Activated CD4-positive, alpha-beta T cell treated with anti-CD3 and anti-CD28 coated beads, Interleukin-2, amount 50 U/mL, for 4 hours (primary cell): Measurements from ENCODE around the gene SDF4.

Experiments
- DNase-seq, 2 experiments: peaks; one replicate each; pipeline ENCODE4 v3.0.0-alpha.2; 2020

The SDF4 gene

DNA sequence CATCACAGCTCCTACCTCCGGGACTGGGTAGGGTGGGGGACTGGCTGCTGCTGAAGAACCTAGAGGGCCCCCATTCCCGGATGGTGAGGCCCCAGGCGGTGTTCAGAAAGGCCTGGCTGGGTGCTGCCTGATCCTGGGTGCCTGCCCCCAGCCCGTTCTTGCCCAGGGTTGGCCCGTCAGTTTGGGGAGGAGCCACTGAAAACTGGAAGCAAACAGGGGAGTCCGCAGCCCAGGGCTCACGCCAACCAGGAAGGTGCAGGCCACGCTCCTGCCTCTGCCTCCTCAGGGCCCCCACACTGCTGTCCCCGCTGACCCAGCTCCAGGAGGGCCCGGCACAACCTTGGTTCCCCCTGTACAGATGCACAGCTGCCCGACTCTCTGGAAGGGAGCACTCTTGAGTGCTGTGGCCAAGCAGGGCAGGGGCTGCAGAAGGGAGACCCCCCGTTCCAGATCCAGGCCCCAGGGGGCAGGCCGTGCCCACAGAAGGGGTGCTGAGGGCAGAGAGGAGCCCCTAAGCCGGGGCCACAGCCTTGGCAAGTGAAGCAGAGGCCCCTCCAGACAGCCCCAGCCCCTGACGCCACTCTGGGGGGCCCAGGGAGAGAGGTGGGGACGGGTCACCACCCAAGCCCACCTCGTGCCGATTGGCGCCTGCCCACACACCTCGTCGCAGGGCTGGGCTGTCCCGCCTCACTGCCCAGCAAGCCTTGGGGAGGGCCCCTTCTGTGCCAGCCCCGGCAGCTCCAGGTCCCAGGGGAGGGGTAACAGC lies 9.2 kb upstream of the SDF4 start:
- no peak for DNase-seq

- DNase-seq = no peak
These were observed 8.5 kb upstream of the SDF4 start for GRCh38 chr1:1240348-1240732.

GRCh38 chr1:1239614-1240347 lies 8.0 kb upstream of the SDF4 start:
- no peak for DNase-seq

- DNase-seq = no peak
These were observed 7.4 kb upstream of the SDF4 start for GRCh38 chr1:1239227-1239613.

DNA sequence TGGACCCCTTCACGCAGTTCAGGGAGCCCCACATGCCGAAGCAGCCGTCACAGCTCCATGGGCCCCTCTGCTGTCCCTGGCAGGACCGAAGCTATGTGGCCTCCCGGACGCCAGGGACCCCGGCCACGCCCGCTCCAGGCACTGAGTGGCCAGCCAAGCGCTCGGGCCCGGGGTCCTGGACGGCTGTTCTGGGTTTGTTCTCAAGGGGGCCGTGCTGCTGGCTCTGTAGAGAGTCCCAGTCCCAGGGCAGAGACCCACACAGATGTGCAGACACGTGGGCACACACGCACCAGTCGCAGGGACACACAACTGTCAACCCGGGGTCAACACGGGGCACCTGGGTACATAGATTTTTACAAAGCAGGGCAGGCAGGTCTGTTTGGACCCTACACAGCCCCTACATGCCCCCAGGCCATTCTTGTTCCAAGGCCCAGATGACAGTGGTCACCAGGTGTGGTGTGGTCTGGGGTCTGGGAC lies 6.9 kb upstream of the SDF4 start:
- DNase-seq = no peak

DNA sequence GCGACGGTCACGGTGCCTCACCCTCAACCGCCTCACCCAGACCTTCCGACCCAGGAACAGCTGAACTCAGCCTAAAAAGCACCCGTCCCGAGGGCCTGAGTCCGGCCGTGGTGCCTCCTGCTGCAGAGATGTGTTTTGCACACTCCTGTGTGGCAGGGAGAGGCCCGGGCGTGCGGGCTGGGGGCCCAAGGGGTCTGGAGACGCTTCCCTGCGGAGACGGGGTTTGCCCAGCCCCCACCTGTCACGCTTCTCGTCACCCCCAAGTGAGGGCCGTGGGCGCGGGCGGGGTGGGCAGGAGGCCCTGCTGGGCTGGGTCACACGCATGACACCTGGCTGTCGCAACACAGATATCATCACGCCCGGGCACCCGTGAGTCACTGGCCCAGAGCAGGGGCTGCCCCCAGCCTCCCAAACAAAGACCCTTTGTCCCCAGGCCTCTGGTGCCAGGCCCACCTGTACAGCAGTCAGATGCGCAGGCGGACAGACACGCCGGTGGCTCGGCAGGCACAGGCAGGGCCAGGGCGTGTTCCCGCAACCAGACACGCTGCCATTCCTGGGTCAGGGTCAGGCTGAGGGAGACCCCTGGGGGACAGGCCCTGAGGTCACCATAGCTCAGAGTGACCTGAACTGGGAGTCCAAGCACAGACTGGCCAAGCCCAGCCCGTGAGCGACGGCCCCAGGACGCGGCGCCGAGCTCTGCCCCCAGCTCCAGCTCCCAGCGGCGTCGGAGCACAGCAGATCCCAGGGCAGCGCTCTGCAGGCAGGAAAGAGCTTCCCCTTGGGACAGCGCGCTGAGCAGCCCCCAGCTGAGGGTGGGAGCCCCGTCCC lies 6.3 kb upstream of the SDF4 start:
- DNase-seq = no peak

DNA sequence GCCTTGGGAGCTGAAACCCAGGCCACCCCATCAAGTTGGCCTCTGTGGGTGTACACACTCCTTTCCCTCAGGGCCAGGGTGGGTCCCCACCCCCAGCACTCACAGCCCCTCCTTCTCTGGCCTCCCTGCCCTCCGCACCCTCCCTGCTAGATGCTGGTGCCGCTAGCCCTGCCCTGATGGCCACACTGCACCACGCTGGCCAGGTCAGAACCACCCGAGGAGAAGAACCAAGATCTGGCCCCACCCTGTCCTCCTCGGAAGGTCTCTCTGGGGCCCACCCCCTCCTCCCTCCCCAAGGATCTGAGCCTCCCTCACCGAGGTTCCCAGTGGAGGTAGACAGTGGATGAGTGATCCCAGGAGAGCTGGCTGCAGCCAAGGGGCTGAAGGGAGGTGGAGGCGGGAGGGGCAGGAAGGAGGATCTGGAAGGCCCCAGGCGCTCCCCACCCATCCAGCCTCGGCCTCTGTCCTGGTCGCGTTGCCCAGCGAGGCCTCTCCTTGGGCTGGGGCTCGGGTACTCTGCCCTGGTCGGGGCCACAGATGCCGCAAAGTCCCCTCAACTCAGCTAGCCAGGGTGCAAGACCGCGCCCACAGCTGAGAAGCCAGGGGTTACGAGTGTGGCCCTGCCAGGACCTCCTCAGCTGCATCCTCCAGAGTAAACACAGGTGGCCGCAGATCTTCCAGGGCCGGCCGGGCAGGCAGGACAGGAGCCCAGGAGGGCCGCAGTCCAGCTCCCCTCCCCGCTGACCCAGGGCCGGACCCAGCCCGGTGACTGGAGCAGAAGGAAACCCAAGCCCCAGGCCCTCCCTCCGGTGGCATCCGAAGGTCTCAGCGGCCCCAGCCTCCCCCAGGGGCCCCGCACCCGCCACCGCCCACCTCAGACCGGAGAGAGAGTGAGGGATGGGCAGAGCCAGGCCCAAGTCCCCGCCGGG lies 5.4 kb upstream of the SDF4 start:
- DNase-seq = no peak

- DNase-seq = no peak
These were observed 4.5 kb upstream of the SDF4 start for GRCh38 chr1:1236176-1236763.

GRCh38 chr1:1235016-1235744 lies 3.4 kb upstream of the SDF4 start:
- DNase-seq = no peak

DNA sequence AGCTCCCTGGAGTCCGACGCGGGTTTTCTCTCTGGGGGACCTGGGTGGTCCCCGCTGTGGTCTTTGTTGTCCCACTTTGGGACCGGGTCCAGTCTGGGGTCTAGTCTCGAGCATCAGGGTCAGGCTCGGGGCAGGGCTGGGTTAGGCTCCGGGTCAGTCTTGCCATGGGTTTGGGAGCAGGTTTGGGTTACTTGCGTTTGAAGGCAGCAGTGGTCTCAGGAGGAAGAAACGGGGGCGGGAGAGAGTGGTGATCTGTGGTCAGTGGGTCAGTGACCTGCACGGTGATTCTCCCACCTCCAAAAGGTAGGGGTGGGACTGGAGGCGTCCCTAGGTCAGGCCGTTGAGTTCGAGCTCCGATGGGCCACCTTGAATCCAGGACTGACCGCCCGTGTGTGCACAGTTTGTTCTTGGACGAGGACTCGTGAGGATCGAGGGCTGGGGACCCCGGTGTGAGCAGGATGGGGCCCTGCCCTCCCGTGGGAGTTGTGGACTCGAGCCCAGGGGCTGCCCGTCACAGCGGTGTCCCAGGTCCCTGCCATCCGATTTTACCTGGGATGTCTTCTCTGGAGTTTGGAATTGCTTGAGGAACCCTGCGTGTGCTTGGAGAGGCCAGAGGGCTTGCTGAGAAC lies 2.5 kb upstream of the SDF4 start:
- no peak for DNase-seq

GRCh38 chr1:1233567-1233892 lies 1.7 kb upstream of the SDF4 start:
- DNase-seq = no peak

DNA sequence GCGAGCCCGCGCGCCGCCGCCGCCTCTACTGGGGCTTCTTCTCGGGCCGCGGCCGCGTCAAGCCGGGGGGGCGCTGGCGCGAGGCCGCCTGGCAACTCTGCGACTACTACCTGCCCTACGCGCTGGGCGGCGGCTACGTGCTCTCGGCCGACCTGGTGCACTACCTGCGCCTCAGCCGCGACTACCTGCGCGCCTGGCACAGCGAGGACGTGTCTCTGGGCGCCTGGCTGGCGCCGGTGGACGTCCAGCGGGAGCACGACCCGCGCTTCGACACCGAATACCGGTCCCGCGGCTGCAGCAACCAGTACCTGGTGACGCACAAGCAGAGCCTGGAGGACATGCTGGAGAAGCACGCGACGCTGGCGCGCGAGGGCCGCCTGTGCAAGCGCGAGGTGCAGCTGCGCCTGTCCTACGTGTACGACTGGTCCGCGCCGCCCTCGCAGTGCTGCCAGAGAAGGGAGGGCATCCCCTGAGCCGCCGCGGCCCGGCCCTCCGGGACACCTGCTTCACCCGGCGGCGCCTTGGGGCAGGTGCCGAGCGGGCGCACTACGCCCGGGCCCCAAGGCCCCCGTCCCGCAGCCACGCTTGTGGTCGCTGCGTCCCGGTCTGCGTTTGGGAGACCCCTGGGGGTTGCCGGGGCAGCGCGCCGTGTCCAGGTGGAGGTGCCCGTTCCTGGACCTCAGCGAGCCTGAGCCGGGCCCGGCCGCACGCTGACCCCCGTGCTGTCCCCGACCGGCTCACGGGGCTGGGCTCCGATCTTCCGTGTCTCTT lies 1.2 kb upstream of the SDF4 start:
- no peak for DNase-seq

DNA sequence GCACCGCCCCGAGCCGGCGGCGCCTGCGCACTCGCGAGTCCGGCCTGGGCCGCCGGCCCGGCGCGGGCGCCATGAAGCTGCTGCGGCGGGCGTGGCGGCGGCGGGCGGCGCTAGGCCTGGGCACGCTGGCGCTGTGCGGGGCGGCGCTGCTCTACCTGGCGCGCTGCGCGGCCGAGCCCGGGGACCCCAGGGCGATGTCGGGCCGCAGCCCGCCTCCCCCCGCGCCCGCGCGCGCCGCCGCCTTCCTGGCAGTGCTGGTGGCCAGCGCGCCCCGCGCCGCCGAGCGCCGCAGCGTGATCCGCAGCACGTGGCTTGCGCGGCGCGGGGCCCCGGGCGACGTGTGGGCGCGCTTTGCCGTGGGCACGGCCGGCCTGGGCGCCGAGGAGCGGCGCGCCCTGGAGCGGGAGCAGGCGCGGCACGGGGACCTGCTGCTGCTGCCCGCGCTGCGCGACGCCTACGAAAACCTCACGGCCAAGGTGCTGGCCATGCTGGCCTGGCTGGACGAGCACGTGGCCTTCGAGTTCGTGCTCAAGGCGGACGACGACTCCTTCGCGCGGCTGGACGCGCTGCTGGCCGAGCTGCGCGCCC lies 501 bp upstream of the SDF4 start, which contains the start of gene B3GALT6:
Gene B3GALT6 (plus strand): TSS at position 30 of the 588 bp plus-strand sequence. CDS start 42 bp downstream, at position 72.
- no peak for DNase-seq

DNA sequence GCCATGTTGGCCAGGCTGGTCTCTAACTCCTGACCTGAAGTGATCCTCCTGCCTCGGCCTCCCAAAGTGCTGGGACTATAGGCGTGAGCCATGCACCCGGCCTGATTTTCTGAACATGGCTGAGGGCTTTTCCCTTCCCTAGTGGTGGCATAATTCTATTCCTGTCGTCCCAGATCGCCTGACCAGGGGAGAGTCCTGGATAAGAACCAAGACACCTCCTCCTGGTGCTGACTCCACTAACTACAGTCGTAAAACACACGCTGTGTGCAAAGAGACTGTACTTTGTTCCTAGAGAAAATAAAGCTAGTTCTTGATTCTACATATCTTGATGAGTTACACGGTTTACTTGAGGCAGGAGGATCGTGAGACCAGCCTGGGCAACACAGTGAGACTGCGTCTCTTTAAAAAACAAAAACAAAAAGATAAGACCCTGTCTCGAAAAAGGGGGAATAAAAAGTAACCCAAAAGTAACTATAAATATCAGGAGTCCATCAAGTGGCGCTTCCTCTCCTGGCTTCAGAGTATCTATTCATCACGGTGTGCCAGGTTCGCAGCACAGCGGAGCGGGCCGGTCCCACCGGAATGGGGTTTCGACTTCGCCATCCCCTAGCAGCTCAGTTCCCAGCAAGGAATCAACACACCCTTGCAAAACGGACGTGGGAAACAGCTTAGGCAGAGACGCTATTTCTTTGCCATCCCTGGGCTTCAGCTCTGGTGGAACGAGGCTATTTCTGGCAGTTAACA lies 973 bp downstream of the SDF4 start:
- DNase-seq = no peak

DNA sequence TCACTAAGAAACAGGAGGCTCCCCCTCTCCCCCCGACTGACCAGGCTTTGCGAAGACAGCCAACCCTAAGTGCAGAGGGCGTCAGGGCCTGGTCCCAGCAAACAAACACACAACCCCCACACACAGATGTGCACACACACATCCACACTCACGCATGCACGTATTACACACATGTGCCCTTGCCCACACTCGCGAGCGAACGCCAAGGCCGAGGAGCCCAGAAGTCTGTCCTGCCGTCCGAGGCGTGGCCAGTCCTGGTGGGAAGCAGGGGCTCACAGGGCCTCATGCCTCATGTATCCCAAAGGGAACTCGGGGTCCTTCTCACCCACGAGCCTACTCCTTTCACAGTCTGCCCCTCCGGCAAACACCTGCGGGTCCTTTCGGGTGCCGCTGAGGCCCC lies 2.0 kb downstream of the SDF4 start:
- no peak for DNase-seq

DNA sequence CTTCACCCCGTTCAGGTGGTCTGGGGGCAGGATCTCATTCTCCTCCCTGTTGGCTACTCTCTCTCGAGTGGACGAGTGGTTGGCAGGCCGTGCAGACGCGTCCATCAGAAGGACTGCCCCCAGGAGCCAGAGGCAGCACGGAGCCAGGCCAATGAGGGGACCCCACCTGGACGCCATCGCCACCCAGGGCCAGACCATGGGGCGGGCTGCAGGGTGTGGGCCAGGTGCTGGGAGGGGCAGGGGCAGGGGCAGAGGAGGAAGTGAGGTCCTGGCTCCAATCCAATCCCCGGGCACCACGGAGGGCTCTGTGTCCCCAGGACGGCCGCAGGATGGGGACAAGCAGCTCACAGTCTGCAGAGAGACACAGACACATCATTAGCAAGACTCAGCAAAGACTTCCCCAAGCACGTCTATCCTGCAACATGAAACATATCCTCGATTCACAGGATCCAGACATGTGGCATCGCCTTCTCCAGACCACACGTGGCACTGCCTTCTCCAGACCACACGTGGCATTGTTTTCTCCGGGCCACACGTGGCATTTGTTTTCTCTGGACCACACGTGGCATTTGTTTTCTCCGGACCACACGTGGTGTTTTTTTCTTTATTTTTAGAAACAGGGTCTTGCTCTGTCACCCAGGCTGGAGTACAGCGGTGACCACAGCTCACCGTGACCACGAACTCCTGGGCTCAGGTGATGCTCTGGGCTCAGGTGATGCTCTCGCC lies 3.0 kb downstream of the SDF4 start:
- no peak for DNase-seq

- no peak for DNase-seq
These were observed 3.6 kb downstream of the SDF4 start for GRCh38 chr1:1228187-1228586.

- DNase-seq = no peak
These were observed 4.4 kb downstream of the SDF4 start for GRCh38 chr1:1227386-1227785.
